ENCODE data around the gene PLD1. TPM values are rescaled to one million over a fixed set of nuclear protein-coding genes. Genes with fewer than 3 reads are reported as not detected.

The PLD1 gene
- total RNA-seq, 4 donors from 2014 or later, result 30.9 to 67.9 (median 56.0) TPM

- no peak overlapping the region for H3K4me3 ChIP-seq
- no peaks in the 10 kb centered on the region for H3K9me3 ChIP-seq
- WGBS, 2 donors, result 69 to 100% methylated on average over 1 of the region's 1 CpG
- TF ChIP-seq POLR2A (IDR thresholded peaks at IDR 0.05) (no peak), CTCF (IDR thresholded peaks at IDR 0.05) (no peak)
- H3K27me3 ChIP-seq, result no peaks in the 10 kb centered on the region
- H3K36me3 ChIP-seq, result peaks cover 0 to 86% (median 0%) of the 10 kb centered on the region in 3 donors
- H3K4me1 ChIP-seq, result no peaks in the 10 kb centered on the region
- H3K27ac ChIP-seq, result no peak overlapping the region
- no peak for DNase-seq
- intact Hi-C loops (cut with DNase I), result no loop called here
Observed at GRCh38 chr3:171620825-171621434, 189.4 kb downstream of the PLD1 start.

- intact Hi-C loops (cut with DNase I), result no loop called here
- DNase-seq, result no peak
- Histone ChIP-seq H3K9me3 (no peaks in the 10 kb centered on the region), H3K36me3 (peaks cover 0 to 95% (median 4%) of the 10 kb centered on the region in 3 donors), H3K27ac (peak overlapping the region in 1 of 4 donors; percentile 2), H3K4me1 (no peaks in the 10 kb centered on the region), H3K27me3 (no peaks in the 10 kb centered on the region), H3K4me3 (no peak overlapping the region)
- TF ChIP-seq CTCF (IDR thresholded peaks at IDR 0.05) (no peak), POLR2A (IDR thresholded peaks at IDR 0.05) (no peak)
- WGBS, 2 donors, result 91 to 95% methylated on average over 4 of the region's 4 CpGs
Observed at GRCh38 chr3:171616798-171617197, 193.5 kb downstream of the PLD1 start.

- no peaks in the 10 kb centered on the region for H3K9me3 ChIP-seq
- WGBS, 2 donors, result 63 to 80% methylated on average over 1 of the region's 1 CpG
- DNase-seq, result no peak
- no peaks in the 10 kb centered on the region for H3K27me3 ChIP-seq
- no peak overlapping the region for H3K27ac ChIP-seq
- peaks cover 0 to 96% (median 7%) of the 10 kb centered on the region in 3 donors for H3K36me3 ChIP-seq
- no peaks in the 10 kb centered on the region for H3K4me1 ChIP-seq
- no peak for TF ChIP-seq CTCF (IDR thresholded peaks at IDR 0.05)
- TF ChIP-seq POLR2A (IDR thresholded peaks at IDR 0.05), result no peak
- intact Hi-C loops (cut with DNase I), result no loop called here
- H3K4me3 ChIP-seq, result no peak overlapping the region
Observed at GRCh38 chr3:171615686-171616085, 194.6 kb downstream of the PLD1 start.

GRCh38 chr3:171615281-171615680, 195.0 kb downstream of the PLD1 start:
- H3K4me3 ChIP-seq, result no peak overlapping the region
- no peaks in the 10 kb centered on the region for H3K9me3 ChIP-seq
- peaks cover 0 to 98% (median 7%) of the 10 kb centered on the region in 3 donors for H3K36me3 ChIP-seq
- no peaks in the 10 kb centered on the region for H3K27me3 ChIP-seq
- DNase-seq, result no peak
- TF ChIP-seq CTCF (IDR thresholded peaks at IDR 0.05) (no peak), POLR2A (IDR thresholded peaks at IDR 0.05) (no peak)
- intact Hi-C loops (cut with DNase I), result no loop called here
- H3K4me1 ChIP-seq, result no peaks in the 10 kb centered on the region
- no peak overlapping the region for H3K27ac ChIP-seq

- WGBS, 2 donors, result 41 to 63% methylated on average over 5 to 8 of the region's 11 CpGs
- TF ChIP-seq POLR2A (IDR thresholded peaks at IDR 0.05) (no peak), CTCF (IDR thresholded peaks at IDR 0.05) (peak in 2 of 6 experiments; percentile 14 to 18)
- Histone ChIP-seq H3K9me3 (no peaks in the 10 kb centered on the region), H3K4me1 (no peaks in the 10 kb centered on the region), H3K27me3 (no peaks in the 10 kb centered on the region), H3K27ac (no peak overlapping the region), H3K36me3 (peaks cover 0 to 98% (median 7%) of the 10 kb centered on the region in 3 donors), H3K4me3 (no peak overlapping the region)
- DNase-seq, result no peak
- intact Hi-C loops (cut with DNase I), result no loop called here
Observed at GRCh38 chr3:171614318-171614921, 195.9 kb downstream of the PLD1 start.

All from esophagus squamous epithelium (tissue), 5 donors.